GM12878 (cell line): ENCODE results near the gene PDE10A. TPM values are rescaled to one million over a fixed set of nuclear protein-coding genes. Genes with fewer than 3 reads are reported as not detected.

ENCODE experiments used
- ATAC-seq: fragments of 200-7000 bp; cut with Tn5 transposase; 3 replicates; pipeline ENCODE4 v1.9.1; 2020; ENCODE audit warnings: mild to moderate bottlenecking, moderate library complexity
- BruUV-seq: library from RNA; stranded (reverse); fragments of 400-500 nt; replicated peaks from 2 replicates; lab custom pipeline; 2021; lab: Mats Ljungman, UMichigan
- CTCF ChIA-PET: fragments of 300-600 bp; sonication (Branson Sonifier 250); formaldehyde crosslinking; extraction: SDS; loops from one replicate; lab custom pipeline; 2021; ENCODE audit warnings: inconsistent platforms; lab: Yijun Ruan, JAX
- POLR2A ChIA-PET: fragments of 350-600 bp; formaldehyde crosslinking; extraction: SDS; loops from one replicate; lab custom pipeline; 2021; ENCODE audit warnings: inconsistent platforms; lab: Charles Lee
- RAD21 ChIA-PET: fragments of 300-600 bp; sonication (Branson Sonifier 250); formaldehyde crosslinking; loops from one replicate; lab custom pipeline; 2023; ENCODE audit warnings: antibody characterized with exemption; ENCODE audit not compliant: unreplicated experiment; lab: Charles Lee
- SMC1A ChIA-PET: fragments of 300-600 bp; sonication (Branson Sonifier 250); formaldehyde crosslinking; loops from one replicate; lab custom pipeline; 2023; ENCODE audit not compliant: unreplicated experiment, uncharacterized antibody; lab: Charles Lee
- DNase-seq: peaks from one replicate; pipeline ENCODE4 v3.0.0-alpha.2; 2011; ENCODE audit warnings: low read depth, low spot score
- FAIRE-seq: peaks from 3 replicates; lab custom pipeline; 2011; peaks lifted over from hg19 to GRCh38; lab: Jason Lieb, UNC
- H2AFZ ChIP-seq: 2 replicates; pipeline ENCODE4 v1.6.0; 2011; ENCODE audit warnings: low read depth, low read length, control low read depth; ENCODE audit not compliant: control insufficient read depth
- H3K27ac ChIP-seq: 2 replicates; pipeline ENCODE4 v1.5.1; 2011; ENCODE audit warnings: control low read depth; ENCODE audit not compliant: control insufficient read depth, insufficient read depth
- H3K27me3 ChIP-seq, 2 experiments: replicated peaks in 1 of 2; 2 replicates each; pipeline versions ENCODE4 v1.6.0 to v1.6.1; 2011; ENCODE audit warnings: low read length in 1 of 2; ENCODE audit not compliant: control insufficient read depth in 2 of 2, insufficient read depth in 2 of 2
- H3K36me3 ChIP-seq, 2 experiments: 2 replicates each; pipeline ENCODE4 v1.5.1; 2011; ENCODE audit warnings: low read length in 1 of 2; ENCODE audit not compliant: control insufficient read depth in 2 of 2, insufficient read depth in 2 of 2
- H3K4me1 ChIP-seq: 2 replicates; pipeline ENCODE4 v1.6.1; 2011; ENCODE audit warnings: mild to moderate bottlenecking, low read length, moderate library complexity, mixed read lengths; ENCODE audit not compliant: control insufficient read depth, insufficient read depth
- H3K4me2 ChIP-seq: 2 replicates; pipeline ENCODE4 v1.6.0; 2011; ENCODE audit warnings: control low read depth; ENCODE audit not compliant: control insufficient read depth, insufficient read depth
- H3K4me3 ChIP-seq: fragments of 200-600 bp; sonication (generic); 2 replicates; pipeline ENCODE4 v1.5.1; 2016
- H3K79me2 ChIP-seq: 2 replicates; pipeline ENCODE4 v1.6.0; 2011; ENCODE audit warnings: low read length; ENCODE audit not compliant: control insufficient read depth, insufficient read depth
- H3K9ac ChIP-seq: 2 replicates; pipeline ENCODE4 v1.8.0; 2011; ENCODE audit warnings: low read length, control low read depth, mixed read lengths; ENCODE audit not compliant: control insufficient read depth, insufficient read depth
- H3K9me3 ChIP-seq: replicated peaks from 3 replicates; pipeline ENCODE4 v1.5.1; 2011; ENCODE audit warnings: mild to moderate bottlenecking, low read length; ENCODE audit not compliant: control insufficient read depth, insufficient read depth
- H4K20me1 ChIP-seq: 2 replicates; pipeline ENCODE4 v1.6.0; 2011; ENCODE audit not compliant: control insufficient read depth, insufficient read depth
- ASH2L ChIP-seq: fragments of 300-600, 200-600 bp; sonication (generic); IDR thresholded peaks from 2 replicates; pipeline ENCODE4 v1.6.1; 2017; ENCODE audit warnings: low read depth, mild to moderate bottlenecking, borderline replicate concordance
- BCL11A ChIP-seq: IDR thresholded peaks from 2 replicates; pipeline ENCODE4 v1.6.1; 2011; ENCODE audit warnings: low read depth, low read length
- E4F1 ChIP-seq: fragments of 450-650 bp; IDR thresholded peaks from 2 replicates; pipeline ENCODE4 v1.6.1; 2018; ENCODE audit warnings: borderline replicate concordance, mild to moderate bottlenecking; ENCODE audit not compliant: partially characterized antibody
- EED ChIP-seq: sonication (generic); IDR thresholded peaks from 2 replicates; pipeline ENCODE4 v1.6.1; 2016; ENCODE audit warnings: antibody characterized with exemption, low read depth
- MAX ChIP-seq: IDR thresholded peaks from 2 replicates; pipeline ENCODE4 v1.6.1; 2012; ENCODE audit warnings: low read depth, low read length, improper control_type of control experiment
- PAX8 ChIP-seq: fragments of 450-650 bp; IDR thresholded peaks from 2 replicates; pipeline ENCODE4 v1.6.1; 2017; ENCODE audit warnings: mild to moderate bottlenecking, moderate library complexity
- PBX3 ChIP-seq: IDR thresholded peaks from 2 replicates; pipeline ENCODE4 v1.6.1; 2011; ENCODE audit warnings: mild to moderate bottlenecking, low read depth, low read length, moderate library complexity; ENCODE audit not compliant: insufficient replicate concordance
- POLR2A ChIP-seq: IDR thresholded peaks from 2 replicates; pipeline ENCODE4 v1.6.1; 2011; ENCODE audit warnings: low read depth, mild to moderate bottlenecking, low read length
- PRDM15 ChIP-seq: fragments of 450-650 bp; formaldehyde crosslinking; IDR thresholded peaks from 2 replicates; pipeline ENCODE4 v1.4.0; 2020; ENCODE audit warnings: mild to moderate bottlenecking, moderate library complexity
- SMARCA5 ChIP-seq: fragments of 450-650 bp; IDR thresholded peaks from 2 replicates; pipeline ENCODE4 v1.6.1; 2017; ENCODE audit warnings: mild to moderate bottlenecking
- SREBF1 ChIP-seq: IDR thresholded peaks from 2 replicates; pipeline ENCODE4 v1.6.1; 2012; ENCODE audit warnings: mild to moderate bottlenecking, low read length
- STAT1 ChIP-seq: fragments of 450-650 bp; conservative IDR thresholded peaks from 2 replicates; pipeline ENCODE4 v1.6.1; 2014; ENCODE audit warnings: antibody characterized with exemption, mild to moderate bottlenecking
- TBL1XR1 ChIP-seq: IDR thresholded peaks from 2 replicates; pipeline ENCODE4 v1.6.1; 2012; ENCODE audit warnings: low read depth, low read length, improper control_type of control experiment
- TCF3 ChIP-seq: IDR thresholded peaks from 2 replicates; pipeline ENCODE4 v1.6.1; 2012; ENCODE audit warnings: low read depth, mild to moderate bottlenecking, low read length, borderline replicate concordance; ENCODE audit not compliant: insufficient read depth
- USF2 ChIP-seq: IDR thresholded peaks from 2 replicates; pipeline ENCODE4 v1.6.1; 2011; ENCODE audit warnings: low read depth, low read length, improper control_type of control experiment, borderline replicate concordance
- WGBS: methylation state at CpG from one replicate; pipeline ENCODE4 v1.1.6; 2016; ENCODE audit warnings: low lambda C conversion rate; ENCODE audit not compliant: insufficient replicate concordance, insufficient coverage; ENCODE audit errors: missing lambda C conversion rate; 5-methylcytosine and 5-hydroxymethylcytosine counted together
- in situ Hi-C: fragments of 300-500 bp; cut with MboI; formaldehyde crosslinking; loops from 9 replicates; pipeline ENCODE4 v1.14.3; 2018; ENCODE audit warnings: mixed read lengths
- intact Hi-C: fragments of 100-400 bp; cut with micrococcal nuclease; formaldehyde crosslinking; loops from one replicate; pipeline ENCODE4 v1.14.2; 2022; ENCODE audit not compliant: unreplicated experiment
- polyA plus RNA-seq, 11 experiments: library from polyadenylated mRNA; depleted of rRNA in 4 of 11; unstranded in 6 of 11; stranded (reverse) in 5 of 11; fragments of >200 nt; fragmentation: Nextera tagmentation in 4 of 11; fragmentation: Illumina TruSeq in 1 of 11; extraction: Ambion mirVana in 4 of 11; extraction: Trizol in 1 of 11; gene quantifications; 1 replicate in 1 of 11; 2 replicates in 10 of 11; pipeline versions ENCODE4 v1.2.1 to v1.2.3, GENCODE V29; 2011 to 2016; ENCODE audit warnings: inconsistent platforms in 2 of 11, missing spikeins in 2 of 11, low read depth in 1 of 11
- total RNA-seq, 4 experiments: library from RNA; depleted of rRNA in 3 of 4; stranded (reverse); fragments of >200 nt in 3 of 4; fragmentation: Illumina TruSeq in 1 of 4; extraction: Trizol in 1 of 4; gene quantifications; 2 replicates each; pipeline versions ENCODE4 v1.2.1 to v1.2.3, GENCODE V29; 2013 to 2021

PDE10A gene
- total and polyA plus RNA-seq, 10 of the 15 experiments (the other 5 are each of a cell fraction or from before 2014, with no cell fraction given): under 0.01 to 1.3 (median 0.03) TPM; not detected in 2

GRCh38 chr6:165647041-165647440 lies 16.0 kb downstream of the PDE10A start:
- H3K79me2 ChIP-seq: no peaks in the 10 kb centered on the region
- no peaks in the 10 kb centered on the region for H3K27me3 ChIP-seq
- BruUV-seq: no TSS peak
- SMC1A ChIA-PET: no interaction called here
- no peak overlapping the region for H2AFZ ChIP-seq
- intact Hi-C loops (no loop called here), in situ Hi-C loops (no loop called here)
- no peaks in the 10 kb centered on the region for H3K9me3 ChIP-seq
- 6% methylated on average over 6 of the region's 6 CpGs for WGBS
- H4K20me1 ChIP-seq: no peaks in the 10 kb centered on the region
- ATAC-seq (no peak), DNase-seq (no peak), FAIRE-seq (no peak)
- H3K4me2 ChIP-seq: no peak overlapping the region
- H3K4me1 ChIP-seq: no peaks in the 10 kb centered on the region
- POLR2A ChIA-PET: no interaction called here
- H3K4me3 ChIP-seq: no peak overlapping the region
- H3K27ac ChIP-seq: no peak overlapping the region
- H3K9ac ChIP-seq: no peak overlapping the region
- RAD21 ChIA-PET: no interaction called here
- H3K36me3 ChIP-seq: no peaks in the 10 kb centered on the region
- CTCF ChIA-PET: interaction anchor here (1.0 kb wide), 1 partner anchor 14 kb away, joined by 4 read pairs; no protein-coding TSS in a partner anchor
- no peak for TF ChIP-seq EED
- TF ChIP-seq SMARCA5: no peak
- TF ChIP-seq USF2: no peak
- no peak for TF ChIP-seq BCL11A
- no peak for TF ChIP-seq POLR2A
- no peak for TF ChIP-seq TCF3
- no peak for TF ChIP-seq PRDM15
- no peak for TF ChIP-seq PBX3
- TF ChIP-seq E4F1: no peak
- TF ChIP-seq SREBF1: no peak
- TF ChIP-seq ASH2L: no peak
- TF ChIP-seq MAX: no peak
- TF ChIP-seq TBL1XR1: no peak
- TF ChIP-seq PAX8: no peak
- no peak for TF ChIP-seq STAT1
